NCI-H2081 treated with DMSO at 0.1 percent for 48 hours (cell line): ENCODE measurements around the gene HMG20A.

Experiments
- DNase-seq: peaks from one replicate; lab custom pipeline; 2025; lab: John Stamatoyannopoulos, UW

Gene HMG20A

DNA sequence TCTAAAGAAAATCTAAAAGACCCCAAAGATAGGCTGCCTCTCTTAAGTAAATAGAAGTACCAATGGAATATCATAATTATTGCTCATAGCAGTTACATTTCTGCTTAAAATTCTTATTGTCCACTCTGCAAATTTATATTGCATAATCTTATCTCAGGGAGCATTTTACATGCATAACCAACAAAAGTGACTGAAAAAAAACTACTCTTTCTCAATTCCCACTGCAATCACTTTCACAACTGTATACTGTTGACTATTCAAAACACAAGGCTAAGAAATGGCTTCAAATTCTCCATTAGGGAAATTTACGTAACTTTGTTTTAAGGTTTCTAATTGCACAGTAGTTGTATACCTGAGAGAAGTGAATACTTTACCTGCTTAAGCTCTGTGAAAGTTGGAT, 56.3 kb downstream of the HMG20A start:
- no peak for DNase-seq

DNA sequence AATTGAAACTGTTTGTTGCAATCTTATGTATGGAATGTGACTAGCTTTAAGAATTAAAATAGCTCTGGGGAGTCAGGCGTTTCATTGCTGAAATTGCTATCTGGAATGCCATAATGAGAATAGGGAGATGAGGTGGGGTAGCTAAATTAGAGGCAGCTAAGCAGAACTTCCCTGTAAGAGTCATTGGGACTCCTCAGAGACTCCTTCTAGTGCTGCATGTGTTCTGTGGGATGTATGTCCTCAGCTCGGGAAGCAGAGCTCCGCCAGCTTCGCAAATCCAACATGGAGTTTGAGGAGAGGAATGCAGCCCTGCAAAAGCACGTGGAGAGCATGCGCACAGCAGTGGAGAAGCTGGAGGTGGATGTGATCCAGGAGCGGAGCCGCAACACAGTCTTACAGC, 57.4 kb downstream of the HMG20A start:
- DNase-seq, result no peak

DNA sequence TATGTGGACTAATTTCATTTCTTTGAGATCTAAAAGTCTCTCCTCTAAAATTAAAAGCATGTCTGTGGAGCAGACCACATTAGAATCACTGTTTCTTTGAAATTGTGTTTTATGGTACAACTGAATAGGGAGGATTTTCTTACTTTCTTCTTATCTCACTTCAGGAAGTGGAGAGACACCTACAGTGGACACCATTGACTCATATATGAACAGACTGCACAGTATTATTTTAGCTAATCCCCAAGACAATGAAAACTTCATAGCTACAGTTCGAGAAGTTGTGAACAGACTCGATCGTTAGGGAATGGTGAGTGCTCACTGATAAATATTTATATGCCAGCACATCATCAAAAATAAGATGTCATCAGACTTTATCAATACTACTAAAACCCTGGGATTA, 58.3 kb downstream of the HMG20A start:
- no peak for DNase-seq

DNA sequence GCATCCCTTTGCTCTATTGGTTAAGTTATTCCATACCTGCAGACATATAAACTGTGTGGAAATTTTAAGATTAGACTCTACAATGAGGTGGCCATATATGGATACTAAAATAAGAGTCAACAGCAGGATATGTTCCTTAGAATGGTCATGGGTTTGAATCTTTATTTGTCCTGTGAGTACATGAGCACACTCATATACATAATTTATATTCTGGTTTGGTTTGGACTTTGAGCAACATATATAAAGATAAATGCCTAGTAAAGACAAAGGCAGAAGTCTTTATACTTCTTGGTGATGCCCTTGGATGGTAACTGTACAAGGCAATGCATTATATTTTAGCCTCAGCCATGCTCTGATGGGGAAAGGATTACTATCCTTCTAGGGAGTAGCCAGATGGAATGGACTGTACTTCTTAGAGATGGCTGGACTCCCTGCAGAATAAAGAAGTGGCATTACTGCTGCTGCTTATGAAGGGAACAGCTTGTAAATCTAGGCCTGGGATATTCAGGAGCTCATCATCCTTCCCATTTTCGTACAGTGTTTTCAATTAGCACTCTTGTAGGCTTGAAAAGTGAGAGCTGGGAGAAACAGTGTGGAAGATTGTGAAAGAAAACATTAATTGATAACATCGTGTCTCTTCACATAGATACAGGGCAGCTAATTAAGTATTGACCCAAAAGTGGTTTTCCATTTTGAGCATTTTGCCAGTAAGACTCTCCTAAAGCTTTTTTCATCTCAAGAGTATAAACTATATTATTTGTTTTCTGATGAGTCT, 60.4 kb downstream of the HMG20A start:
- no peak for DNase-seq

DNA sequence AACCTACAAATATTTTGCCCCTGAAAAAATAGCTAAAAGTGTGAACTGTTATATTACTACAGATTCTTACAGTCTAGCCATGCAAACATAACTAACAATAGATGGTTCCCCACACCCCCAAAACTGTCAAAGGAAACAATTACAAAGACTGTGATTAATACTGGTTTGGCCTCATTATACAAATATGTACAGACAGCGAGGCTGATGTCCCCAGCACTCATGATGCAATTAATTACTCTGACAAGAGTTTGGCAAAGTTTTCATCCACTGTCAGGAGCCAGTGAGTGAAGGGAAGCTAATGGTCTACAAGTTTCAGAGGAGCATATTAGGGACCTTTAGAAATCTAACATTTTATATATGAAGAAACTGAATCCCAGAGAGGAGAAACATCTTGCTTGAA, 61.0 kb downstream of the HMG20A start:
- no peak for DNase-seq

DNA sequence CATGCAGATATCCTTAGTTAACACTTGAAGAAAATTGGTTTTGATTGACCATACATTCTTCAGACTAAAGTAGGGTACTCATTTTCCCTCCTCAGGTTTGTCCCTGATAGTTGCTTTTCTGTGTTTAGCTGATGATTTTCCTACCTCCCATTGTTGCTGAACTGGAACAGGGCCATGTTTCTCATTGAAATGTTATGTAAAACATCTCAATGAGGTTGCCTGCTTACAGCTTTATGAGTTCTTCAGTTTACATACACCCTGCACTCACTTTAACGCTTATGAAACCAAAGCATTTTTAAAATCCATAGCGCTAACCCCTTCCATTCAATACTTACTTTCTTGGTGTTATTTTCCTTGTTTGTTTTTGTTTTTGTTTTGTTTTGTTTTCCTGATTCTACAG, 61.9 kb downstream of the HMG20A start:
- no peak for DNase-seq

- no peak for DNase-seq
Observed at GRCh38 chr15:77483425-77484140, 62.9 kb downstream of the HMG20A start.

DNA sequence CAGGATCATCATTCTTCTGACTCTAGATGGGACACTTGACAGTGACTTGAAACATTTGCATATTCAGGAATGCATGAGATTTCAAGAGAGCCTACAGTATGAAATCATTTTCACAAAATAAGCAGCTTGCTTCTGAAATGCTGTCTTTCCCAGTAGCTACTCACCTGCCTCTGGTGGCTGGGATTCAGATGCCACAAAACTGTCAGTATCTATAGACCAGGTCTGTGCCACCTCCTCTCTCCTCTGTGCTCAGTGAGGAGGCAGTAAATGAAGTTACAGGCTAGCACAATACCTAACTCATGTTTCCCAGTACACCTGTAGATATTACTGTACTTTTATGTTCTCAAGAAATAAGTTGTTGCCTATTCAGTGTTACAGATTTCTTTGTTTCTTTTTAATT, 64.3 kb downstream of the HMG20A start:
- no peak for DNase-seq

GRCh38 chr15:77486542-77487468, 66.1 kb downstream of the HMG20A start:
- DNase-seq, result no peak

- DNase-seq, result no peak
Observed at GRCh38 chr15:77487469-77487842, 66.8 kb downstream of the HMG20A start.

DNA sequence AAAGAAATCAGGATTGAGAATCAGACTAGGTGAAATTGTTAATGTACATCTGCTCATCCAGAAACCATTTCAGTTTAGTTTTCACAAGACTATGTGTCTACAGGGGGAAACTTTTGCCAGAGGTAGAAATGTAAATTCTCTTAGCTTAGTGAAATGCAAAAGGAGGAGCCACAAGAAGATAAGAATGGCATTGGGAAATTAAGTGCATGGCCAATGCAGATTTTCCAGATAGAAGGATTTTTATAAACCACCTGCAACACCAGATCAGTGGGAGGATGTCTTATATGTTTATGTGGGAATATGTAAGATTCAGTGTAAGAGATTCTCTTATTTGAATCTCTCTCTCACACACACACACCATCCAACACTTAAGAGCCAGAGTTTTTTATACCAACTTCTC, 67.2 kb downstream of the HMG20A start:
- no peak for DNase-seq

GRCh38 chr15:77489647-77490046, 69.0 kb downstream of the HMG20A start:
- DNase-seq, result no peak

DNA sequence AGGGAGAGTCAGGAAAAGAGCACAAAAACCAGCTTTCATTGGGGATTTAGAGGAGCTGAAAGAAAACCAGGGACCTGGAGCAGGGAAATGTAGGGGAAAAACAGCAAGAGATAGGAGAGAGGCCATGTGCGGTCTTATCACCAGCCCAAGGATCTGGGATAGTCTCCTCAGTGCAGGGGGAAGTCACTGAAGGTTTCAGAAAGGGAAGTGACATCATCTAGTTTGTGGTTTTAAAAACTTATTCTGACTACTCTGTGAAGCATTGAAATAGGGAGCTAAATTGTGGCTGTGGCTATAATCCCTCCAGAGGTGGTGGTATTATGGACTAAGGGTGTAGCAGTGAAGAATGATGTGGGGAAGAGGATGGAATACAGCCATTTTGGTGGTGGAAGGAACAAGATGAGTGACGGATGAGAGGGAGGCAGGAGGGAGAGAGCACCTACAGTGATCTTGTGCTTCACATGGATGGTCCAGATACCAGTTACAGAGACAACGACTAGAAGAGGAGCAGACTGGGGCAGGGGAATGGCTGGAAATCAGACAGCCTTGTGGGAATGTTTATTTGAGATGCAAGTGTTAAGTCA, 72.7 kb downstream of the HMG20A start:
- no peak for DNase-seq

DNA sequence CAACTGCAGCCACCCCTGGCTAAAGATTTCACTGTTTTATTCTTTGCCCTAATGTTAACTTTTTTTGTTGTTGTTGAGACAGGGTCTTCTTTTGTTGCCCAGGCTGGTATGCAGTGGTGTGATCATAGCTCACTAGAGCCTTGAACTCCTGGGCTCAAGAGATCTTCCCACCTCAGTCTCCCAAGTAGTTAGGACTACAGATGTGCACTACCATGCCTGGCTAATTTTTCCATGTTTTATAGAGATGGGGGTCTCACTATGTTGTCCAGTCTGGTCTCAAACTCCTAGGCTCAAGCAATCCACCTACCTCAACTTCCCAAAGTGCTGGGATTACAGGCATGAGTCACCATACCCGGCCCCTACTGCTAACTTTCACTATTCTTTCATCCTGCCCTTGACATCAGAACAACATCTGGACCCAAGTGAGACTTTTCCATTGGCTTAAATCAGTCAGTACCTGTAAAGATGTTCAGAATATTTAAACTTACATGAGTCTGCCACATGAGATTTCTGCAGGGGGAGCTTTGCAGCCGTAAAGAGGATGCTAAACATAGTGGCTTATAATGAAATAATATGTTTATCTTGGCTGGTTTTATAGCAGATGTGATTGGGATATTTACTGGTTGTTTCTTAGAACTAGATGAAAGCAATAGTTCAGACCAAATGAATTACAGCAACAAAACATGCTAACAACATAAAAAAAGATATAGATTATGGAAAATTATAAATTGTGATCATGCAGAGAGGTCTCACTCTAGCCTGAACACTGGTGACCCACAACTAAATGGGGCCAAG, 73.6 kb downstream of the HMG20A start:
- DNase-seq, result no peak

GRCh38 chr15:77494964-77495363, 74.3 kb downstream of the HMG20A start:
- no peak for DNase-seq

DNA sequence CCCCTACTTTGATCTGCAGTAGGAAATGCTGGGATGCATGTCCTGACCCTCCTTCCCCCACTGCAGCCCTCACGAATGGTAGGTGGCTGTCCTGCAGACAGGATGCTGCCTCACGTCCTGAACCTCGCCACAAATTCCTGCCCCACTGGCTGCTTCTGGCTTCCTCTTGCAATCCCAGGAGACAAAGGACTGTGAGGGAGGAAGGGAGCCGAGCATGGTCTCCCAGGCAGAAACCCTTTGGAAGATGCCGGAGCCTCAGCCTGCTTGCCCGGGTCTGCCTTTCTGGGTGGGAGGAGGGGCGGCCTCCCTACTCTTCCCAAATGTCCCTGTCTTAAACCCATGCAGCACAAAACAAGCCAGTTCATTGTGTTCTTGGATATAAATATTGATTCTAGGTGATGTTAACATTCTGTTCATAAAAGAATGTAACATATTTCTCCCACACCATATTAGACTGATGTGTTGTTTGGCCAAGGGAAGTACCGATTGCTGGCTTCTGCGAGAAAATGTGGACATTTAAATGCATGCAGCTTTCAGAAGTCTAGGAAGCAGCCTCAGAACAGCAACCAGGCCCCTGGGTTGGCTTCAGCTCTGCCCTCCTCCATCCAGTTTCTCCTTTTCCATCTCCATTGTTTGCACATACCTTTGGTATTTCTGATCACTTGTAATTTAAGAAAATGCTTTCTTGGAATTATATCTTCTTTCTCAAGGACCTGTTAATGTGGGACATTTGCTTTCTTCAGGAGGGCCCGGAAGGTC, 75.3 kb downstream of the HMG20A start:
- DNase-seq, result no peak

DNA sequence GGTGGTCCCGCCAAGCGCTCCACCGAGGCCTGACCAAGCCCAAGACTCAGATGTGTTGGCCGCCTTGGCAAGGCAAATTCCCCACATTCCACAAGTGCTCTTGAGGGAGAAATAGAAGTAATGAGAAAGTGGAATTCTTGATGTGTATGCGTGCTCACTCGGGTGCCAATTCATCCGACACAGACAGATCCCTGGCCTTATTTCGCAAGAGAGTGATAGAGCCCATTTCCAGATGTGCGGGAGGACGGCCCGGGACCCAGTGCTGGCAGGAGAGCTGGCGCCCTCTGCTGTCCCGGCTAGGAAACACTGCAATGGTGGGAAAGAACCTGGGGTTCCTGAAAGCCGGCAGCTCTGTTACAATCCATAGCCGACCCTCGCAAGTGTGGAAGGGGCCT, 76.0 kb downstream of the HMG20A start:
- DNase-seq, result no peak

DNA sequence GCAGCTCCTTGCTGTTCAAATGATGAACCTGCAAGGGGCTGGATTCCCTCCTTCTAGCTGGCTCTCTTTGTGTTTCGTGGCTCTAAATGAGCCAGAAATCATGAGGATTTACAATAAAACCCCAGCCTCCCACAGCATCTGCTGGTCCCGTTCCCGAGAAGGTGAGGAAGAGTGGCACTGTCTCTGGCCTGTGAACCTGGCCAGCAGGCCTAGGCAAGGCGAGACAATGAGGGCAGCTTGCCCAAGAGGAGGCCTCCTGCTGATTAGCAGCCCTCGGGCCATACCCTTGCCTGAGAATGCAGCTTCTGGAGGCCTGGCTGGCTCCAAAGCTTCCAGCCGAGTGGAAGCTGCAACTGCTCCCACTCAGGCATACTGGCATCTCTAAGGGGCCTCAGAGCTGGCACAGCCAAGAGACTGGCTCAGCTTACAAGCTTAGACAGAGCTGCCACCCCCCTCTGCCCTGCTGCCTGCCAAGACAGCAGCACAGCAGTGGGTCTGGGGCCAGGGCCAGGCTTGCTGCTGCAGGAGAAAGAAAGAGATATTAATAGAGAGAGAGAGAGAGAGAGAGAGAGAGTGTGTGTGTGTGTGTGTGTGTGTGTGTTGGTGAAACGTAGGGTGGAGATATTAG, 76.5 kb downstream of the HMG20A start:
- no peak for DNase-seq

DNA sequence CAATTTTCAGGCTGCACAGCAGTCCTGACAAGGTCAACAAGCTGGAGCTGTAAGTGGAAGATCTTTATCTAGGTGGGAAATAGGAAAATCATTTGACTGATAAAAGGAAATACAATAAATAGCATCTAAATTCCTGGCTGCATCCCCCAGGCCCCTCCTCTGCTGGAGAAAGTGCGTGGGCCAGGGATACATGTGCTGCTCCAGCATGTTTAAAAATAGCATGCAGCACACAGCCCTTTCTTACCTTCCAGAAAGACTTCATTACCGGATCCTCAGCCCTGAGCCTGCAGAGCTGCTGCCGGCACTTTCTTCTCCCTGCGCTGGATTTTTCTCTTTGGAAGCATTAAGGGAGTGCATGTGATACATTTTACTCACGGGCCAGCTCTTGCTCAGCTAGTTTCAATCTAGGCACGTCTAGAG, 77.3 kb downstream of the HMG20A start:
- no peak for DNase-seq

DNA sequence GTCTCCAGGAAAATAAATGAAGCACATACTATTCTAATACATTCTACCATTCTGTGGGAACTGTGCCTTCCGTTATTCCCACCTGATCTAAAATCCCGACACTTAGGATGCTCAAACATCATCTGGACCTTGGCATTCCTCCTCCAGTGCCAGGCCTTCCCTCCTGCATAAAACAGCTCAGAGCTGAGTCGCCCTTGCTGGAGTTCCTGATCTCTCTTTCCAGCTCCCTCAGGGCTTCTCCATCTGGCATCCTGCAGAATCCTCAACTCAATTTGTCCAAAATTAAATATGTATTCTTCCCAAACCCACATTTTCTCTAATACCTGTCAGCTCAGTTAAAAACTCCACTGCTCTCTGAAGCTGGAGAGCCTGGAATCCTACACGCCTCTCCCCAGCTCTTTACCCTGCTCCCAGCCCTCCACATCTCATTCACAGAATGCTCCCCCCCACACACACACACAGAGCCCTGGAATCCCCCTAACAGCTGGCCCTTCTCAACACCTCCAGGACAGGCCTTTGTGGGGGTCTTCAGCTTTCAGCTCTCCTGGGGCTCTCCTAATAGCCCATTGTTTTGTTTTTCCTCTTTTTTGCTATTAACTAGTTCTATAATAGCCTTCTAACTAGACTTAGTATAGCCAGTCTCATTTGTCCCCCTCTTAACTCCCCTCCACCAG, 78.5 kb downstream of the HMG20A start:
- no peak for DNase-seq
